Coronary artery (tissue), 2 donors: Measurements from ENCODE around the gene SLC26A8.

Source experiments
- DNase-seq: peaks from one replicate; pipeline ENCODE4 v3.0.0-alpha.2; 2017; ENCODE audit warnings: low spot score
- H3K27ac ChIP-seq, 2 donors: fragments of 200-600 bp; sonication (generic); one replicate each; pipeline ENCODE4 v1.5.1; 2016 to 2019
- H3K4me3 ChIP-seq: fragments of 200-600 bp; sonication (generic); 2 replicates; pipeline ENCODE4 v1.5.1; 2016; ENCODE audit warnings: mild to moderate bottlenecking, moderate library complexity
- CTCF ChIP-seq: fragments of 200-600 bp; sonication (generic); IDR thresholded peaks from one replicate; pipeline ENCODE4 v1.5.1; 2019; ENCODE audit warnings: antibody characterized with exemption

Gene SLC26A8

GRCh38 chr6:35905841-35906498 is 118.5 kb downstream of the SLC26A8 start:
- H3K27ac ChIP-seq, result no peak overlapping the region
- DNase-seq, result no peak
- H3K4me3 ChIP-seq, result no peak overlapping the region
- TF ChIP-seq CTCF, result no peak

GRCh38 chr6:35905141-35905785 is 119.2 kb downstream of the SLC26A8 start:
- Histone ChIP-seq H3K27ac (no peak overlapping the region), H3K4me3 (no peak overlapping the region)
- no peak for TF ChIP-seq CTCF
- no peak for DNase-seq

GRCh38 chr6:35903679-35904078 is 120.8 kb downstream of the SLC26A8 start:
- DNase-seq, result no peak
- Histone ChIP-seq H3K27ac (no peak overlapping the region), H3K4me3 (no peak overlapping the region)
- no peak for TF ChIP-seq CTCF

- Histone ChIP-seq H3K4me3 (no peak overlapping the region), H3K27ac (no peak overlapping the region)
- TF ChIP-seq CTCF, result no peak
- no peak for DNase-seq
Measured at GRCh38 chr6:35900448-35900847, 124.0 kb downstream of the SLC26A8 start.

- DNase-seq, result no peak
- Histone ChIP-seq H3K4me3 (no peak overlapping the region), H3K27ac (no peak overlapping the region)
- no peak for TF ChIP-seq CTCF
Measured at GRCh38 chr6:35898003-35898402, 126.4 kb downstream of the SLC26A8 start.

- DNase-seq, result no peak
- Histone ChIP-seq H3K4me3 (no peak overlapping the region), H3K27ac (no peak overlapping the region)
- TF ChIP-seq CTCF, result no peak
Measured at GRCh38 chr6:35897486-35897885, 127.0 kb downstream of the SLC26A8 start.

GRCh38 chr6:35897036-35897435 is 127.4 kb downstream of the SLC26A8 start:
- H3K27ac ChIP-seq, result no peak overlapping the region
- no peak for TF ChIP-seq CTCF
- no peak overlapping the region for H3K4me3 ChIP-seq
- DNase-seq, result no peak
